Peyer's patch (tissue), 4 donors: ENCODE measurements around the gene LEUTX.

Source experiments
- CTCF ChIP-seq, 6 experiments: fragments of 450-650 bp in 4 of 6; fragments of 200-600 bp in 2 of 6; sonication (generic) in 1 of 6; IDR thresholded peaks; one replicate each; pipeline ENCODE4 v1.5.1; 2017 to 2019; ENCODE audit warnings: antibody characterized with exemption in 6 of 6, mild to moderate bottlenecking in 3 of 6, moderate library complexity in 1 of 6
- POLR2A ChIP-seq, 2 donors: fragments of 450-650 bp; IDR thresholded peaks; one replicate each; pipeline ENCODE4 v1.5.1; 2017; ENCODE audit warnings: antibody characterized with exemption in 2 of 2, mild to moderate bottlenecking in 2 of 2, moderate library complexity in 2 of 2

- TF ChIP-seq POLR2A (IDR thresholded peaks at IDR 0.05) (no peak), CTCF (IDR thresholded peaks at IDR 0.05) (no peak)
Measured at GRCh38 chr19:39810424-39810823, 31.8 kb downstream of the LEUTX start.
